GM19239 (cell line): Measurements from ENCODE around the gene KRT84.

ENCODE experiments used
- DNase-seq: peaks from one replicate; pipeline ENCODE4 v3.0.0; 2011; ENCODE audit warnings: low spot score; ENCODE audit not compliant: insufficient read length
- FAIRE-seq: peaks from 2 replicates; lab custom pipeline; 2011; peaks lifted over from hg19 to GRCh38; lab: Jason Lieb, UNC

Gene KRT84

DNA sequence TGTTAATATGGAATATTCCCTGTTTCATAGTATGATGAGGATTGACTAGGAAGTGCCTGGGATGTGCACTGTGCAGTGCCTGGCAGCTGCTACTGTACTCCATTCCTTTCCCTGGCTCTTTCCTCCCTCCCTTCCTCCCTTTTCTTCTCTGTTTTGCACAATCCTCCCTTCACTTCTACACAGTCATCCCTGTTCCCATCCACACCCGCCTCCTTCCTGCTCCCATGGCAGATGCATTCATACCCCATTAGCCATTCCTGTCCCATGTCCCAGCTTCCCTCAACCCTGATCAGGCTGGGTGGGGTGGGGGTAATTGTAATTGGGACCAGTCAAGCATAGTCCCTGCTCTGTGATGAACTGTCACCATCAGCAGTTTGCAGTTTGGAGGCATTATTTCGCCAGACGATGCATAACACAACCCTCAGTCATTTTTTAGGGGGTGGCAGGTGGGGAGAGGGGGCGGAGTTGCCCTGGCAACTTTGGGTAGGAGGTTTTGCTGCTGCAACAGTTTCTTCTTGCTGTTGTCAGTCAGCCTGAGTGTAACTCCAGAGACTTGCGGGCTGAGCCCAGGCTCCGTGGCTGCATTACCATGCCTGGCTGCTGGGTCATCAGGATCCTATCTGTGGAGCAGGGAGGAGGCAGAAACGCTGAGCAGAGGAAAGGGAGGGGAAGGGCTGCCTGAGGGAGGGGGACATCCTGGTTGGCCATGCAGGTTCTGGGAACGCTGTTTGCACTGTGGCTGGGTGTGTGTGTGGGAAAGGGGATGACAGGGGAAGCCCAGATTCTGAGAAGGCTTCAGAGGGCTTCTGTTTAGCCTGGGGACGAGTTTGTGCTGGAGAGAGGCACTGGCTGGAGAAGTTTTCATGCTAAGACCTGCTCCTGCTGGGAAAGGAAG lies 4.1 kb upstream of the KRT84 start:
- no peak for DNase-seq
- no peak for FAIRE-seq

DNA sequence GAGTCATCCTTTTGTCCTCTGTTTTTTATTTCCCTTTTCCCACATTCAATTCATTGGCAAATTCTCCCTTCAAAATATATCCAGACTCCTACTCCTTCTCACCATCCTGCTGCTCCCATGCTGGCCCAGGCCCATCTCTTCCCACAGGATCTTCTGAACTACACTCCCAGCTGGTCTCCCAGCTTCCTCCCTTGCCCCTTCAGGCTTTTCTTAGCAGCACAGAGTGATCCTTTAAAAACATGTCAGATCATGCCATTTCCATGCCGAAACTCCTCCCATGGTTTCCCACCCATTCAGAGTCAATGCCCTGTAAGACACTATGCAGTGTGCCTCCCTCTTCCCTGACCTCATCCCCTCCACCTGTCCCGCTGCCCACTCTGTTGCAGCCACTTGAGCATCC lies 2.4 kb upstream of the KRT84 start:
- no peak for DNase-seq
- FAIRE-seq = no peak

DNA sequence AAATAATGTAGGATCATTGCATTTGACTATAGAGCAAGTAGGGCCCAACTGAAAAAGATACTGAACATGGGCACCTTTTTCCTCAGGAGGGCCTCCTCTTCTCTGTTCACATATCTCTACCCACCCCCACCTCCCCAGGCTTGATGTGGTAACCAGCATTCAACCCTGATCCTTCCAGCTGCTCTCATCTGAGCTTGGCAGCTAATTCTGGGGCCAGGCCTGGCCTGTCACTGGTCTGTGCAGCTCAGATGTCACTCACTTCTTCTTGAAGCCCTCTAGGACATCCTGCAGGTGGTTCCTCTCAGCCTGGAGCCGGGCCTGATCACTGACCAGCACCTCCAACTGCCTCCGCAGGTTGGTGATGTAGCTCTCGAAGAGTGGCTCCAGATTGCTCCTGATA lies 2.1 kb downstream of the KRT84 start:
- no peak for DNase-seq
- FAIRE-seq = no peak

DNA sequence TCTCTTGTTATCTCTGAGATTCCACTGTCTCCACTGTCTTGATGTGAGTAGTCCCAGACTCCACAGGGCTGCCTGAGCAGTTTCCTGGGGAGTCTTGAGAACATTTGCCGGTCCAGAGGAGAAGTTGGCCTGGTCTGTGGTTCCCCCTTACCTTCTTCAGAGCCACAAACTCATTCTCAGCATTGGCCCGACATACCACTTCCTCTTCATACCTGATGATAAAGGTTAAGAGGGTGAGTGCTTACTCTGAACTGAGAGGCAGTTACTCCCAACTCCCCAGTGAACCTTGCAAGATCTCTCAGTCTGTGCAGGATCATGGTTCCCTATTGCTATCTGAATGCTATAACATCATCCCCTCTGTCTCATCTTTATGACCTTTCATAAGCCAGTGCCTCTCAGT lies 2.6 kb downstream of the KRT84 start:
- DNase-seq (no peak), FAIRE-seq (no peak)

DNA sequence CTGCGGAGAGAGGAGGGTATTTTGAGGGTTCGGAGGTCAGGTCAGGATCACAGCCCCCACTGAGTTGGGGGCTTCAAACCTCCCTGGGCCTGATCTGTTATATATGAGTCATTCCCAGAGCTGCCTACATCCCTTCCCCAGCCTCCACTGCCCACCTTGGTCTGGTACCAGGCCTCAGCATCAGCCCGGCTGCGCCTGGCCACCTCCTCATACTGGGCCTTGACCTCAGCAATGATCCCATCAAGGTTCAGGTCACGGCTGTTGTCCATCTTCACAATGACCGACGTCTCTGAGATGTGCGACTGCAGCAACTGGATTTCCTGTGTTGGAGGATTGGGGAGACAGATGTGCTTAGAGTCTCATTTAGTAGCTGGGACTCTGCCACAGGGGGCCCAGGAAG lies 4.2 kb downstream of the KRT84 start:
- no peak for FAIRE-seq

DNA sequence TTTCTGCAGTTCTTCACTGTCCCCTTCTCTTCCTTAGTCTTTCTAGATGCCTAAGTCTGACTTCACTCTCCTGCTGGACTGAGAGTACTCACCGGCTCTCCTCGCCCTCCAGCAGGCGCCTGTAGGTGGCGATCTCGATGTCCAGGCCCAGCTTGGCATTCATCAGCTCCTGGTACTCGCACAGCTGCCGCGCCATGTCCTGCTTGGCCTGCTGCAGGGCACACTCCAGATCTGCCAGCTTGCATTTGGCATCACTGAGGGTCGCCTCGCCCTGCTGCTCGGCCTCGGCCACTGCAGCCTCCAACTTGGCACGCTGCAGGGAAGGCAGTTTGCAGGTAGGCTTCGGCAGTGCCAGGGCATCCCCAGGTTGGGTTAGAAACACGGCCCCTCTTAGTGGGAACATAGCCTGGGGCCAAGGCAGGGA lies 5.2 kb downstream of the KRT84 start:
- no peak for FAIRE-seq
- no peak for DNase-seq

More for the DNA sequence above, 4.2 kb downstream of the KRT84 start:
- no peak for DNase-seq

DNA sequence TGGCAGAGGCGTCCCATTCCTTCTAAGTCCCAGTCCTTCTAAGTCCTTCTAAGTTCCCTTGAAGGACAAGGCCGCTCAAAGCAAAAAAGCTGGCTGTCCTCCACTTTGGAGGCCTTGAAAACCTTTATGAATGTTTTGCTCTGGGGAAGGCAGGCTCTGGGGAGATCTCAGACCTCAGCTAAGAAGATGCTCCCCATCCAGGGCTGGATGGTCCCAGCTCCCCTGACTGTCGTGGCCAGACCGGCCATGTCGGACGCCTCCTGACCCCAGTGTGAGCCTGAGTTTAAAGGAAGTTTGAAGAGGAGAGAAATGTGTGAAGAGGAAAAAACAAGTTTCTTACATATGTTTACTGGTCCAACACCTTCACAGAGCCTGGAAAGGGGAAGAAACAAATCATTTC lies 5.9 kb downstream of the KRT84 start:
- no peak for FAIRE-seq
- no peak for DNase-seq

DNA sequence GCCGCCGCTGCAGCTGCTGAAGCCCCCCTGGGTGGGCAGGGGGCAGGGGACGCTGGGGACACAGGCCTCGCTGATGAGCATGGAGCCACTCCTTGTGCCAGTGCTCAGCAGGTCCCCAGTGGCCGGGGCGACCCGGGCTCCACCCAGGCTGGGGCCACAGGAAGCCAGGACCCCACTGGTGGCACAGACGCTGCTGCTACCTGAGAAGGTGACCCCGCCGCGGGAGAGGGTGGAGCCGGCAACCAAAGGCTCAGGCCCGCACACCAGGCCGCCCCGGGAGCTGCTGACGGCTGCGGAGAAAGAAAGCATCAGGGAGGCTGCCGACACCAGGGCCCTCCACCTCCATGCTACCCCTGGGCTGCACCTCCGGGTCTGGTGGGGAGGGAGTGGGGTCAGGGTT lies 7.4 kb downstream of the KRT84 start:
- DNase-seq (no peak), FAIRE-seq (no peak)

DNA sequence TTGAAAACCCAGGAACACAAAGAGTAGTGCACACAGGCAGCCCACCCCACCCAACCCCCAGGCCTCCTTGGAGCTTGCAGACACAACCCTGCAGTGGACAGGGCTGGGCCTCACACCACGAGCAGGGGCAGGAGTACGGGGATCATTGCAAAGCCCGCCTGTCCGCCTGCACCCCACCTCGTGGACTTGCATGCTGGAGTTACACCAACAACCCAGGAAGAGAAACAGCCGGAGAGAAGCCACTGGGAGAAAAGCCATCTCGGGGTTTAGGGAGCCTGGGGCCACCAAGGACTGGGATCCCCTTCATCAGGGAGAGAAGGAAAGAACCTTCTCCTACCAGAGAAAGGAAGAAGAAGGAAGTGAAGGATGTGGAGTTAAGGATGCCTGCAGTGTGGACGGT lies 8.2 kb downstream of the KRT84 start:
- no peak for FAIRE-seq
- no peak for DNase-seq

DNA sequence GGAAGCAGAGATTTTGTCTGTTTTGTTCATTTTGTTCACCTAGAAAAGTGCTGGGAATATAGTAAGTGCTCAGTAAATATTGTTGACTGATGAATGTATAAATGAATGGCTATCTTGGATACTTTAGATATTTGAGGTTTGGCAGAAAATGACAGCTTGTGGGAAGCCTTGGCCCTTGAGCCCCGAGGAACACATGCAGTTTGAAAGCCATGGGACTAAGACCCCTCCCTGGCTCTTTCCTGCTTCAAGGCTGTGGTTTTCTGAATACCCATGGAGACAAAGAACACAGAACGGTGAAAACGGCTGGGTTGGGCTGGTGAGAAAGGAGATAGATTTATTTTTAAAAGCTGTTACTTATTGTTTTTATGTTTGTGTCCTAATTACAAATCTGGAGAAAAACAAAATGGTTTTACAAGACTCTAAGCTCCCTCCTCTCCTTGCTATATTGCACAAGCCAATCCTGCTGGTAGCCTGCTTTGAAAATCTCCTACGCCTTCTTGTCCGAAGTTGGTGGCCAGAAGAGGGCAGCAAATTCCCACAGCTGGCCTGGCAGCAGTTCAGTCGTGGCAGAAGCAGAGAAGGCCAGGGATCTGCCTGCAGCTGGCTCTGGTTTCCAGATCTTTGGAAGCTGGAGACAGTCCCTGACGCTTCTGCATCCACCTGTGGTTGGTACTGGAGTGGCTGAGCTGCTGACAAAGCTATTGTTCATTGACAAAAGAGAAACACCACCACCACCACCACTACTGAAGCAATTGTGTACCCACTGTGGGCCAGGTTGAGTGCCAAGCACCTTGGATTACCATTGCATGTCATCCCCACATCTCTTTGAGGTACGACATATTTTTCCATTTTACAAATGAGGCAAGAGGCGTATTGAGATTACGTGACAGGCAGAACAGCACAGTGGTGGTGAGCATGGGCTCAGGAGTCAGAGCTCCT lies 13.0 kb downstream of the KRT84 start:
- DNase-seq (peak; percentile 72), FAIRE-seq (peak; percentile 60)

DNA sequence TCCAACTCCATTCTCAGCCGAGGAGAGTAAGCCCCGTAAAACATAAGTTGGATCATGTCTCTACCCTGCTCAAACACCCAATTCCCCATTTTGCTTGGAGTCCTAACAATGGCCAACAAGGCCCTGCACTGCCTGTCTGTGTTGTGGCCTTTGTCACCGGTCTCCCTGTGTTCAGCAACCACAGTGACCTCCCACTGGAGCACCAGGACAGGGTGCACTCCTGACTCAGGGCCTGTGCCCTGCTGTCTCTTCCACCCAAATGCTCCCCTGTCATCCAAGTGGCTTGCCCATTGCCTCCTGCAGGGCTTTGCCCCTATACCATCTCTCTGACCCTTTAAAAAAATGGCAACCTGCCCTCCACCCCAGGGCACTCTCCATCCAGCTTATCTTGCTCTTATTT lies 13.7 kb downstream of the KRT84 start:
- no peak for FAIRE-seq
- DNase-seq = no peak

DNA sequence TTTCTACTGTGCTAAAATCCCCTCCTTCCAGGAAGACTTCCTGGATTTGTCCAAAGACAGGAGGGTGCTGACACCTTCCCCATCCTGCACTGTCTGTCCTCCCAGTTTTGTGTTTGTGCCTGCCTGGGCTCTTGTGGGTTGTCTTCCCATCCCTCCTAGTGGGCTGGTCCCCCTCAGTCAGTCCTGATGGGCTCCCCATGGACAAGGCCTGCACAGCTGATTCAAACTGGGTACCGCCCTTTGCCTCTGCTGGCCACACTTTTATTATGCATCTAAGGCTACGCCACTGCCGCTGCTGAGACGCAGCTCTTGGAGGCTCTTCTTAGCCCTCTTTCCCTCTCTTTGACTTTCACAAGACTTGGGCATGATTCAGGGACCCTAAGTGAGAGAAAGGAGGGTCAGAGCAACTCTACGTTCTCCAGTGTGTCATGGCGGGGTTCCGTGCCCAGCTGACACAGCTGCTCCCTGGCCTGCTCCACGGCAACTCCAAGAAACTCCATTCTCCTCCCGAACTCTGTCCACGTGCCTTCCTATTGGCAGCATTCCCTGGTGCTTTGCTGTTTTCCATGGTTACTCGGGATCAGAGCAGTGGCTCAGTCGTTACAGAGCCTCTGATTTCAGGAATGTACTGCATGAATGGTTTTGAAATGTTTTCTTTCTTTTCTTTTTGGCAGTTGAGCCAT lies 14.4 kb downstream of the KRT84 start:
- FAIRE-seq = no peak
- DNase-seq = no peak

DNA sequence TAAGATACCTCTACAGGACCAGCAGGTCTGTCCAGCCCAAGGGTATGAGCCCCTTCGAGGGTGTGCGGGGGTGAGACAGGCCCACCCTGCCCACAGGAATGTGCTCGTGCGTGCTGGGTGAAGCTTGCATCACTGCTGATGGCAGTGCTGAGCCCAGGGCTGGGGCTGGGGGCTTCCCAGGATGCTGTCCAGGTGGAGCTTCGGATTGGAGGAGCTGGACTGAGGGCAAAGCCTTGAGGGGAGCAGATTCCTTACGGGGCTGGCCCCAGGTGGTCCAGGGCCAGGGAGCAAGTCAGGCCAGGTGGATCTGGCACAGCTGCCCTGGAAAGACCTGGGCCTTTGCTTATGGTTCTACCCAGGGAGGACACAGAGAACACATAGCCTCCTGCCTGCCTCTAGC lies 15.6 kb downstream of the KRT84 start:
- FAIRE-seq = no peak
- no peak for DNase-seq

DNA sequence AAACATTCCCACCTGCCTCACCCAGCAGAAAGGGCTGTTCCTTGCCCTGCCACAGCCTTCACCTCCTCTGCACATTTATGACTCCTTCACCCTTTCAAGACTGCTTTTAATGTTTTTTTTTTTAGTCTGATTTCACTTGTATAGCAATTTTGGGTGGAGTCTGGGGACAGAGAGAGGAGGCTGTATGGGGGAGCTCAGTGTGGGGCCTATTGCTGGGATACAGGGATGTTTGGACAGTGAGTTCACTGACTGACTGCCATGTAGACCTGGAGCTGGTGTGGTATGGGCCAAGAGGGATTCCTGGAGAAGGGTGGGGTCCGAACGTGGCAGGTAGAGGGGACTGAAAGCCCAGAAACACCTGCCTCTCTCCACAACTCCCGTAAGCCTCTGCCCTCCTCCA lies 16.2 kb downstream of the KRT84 start:
- no peak for DNase-seq
- no peak for FAIRE-seq

DNA sequence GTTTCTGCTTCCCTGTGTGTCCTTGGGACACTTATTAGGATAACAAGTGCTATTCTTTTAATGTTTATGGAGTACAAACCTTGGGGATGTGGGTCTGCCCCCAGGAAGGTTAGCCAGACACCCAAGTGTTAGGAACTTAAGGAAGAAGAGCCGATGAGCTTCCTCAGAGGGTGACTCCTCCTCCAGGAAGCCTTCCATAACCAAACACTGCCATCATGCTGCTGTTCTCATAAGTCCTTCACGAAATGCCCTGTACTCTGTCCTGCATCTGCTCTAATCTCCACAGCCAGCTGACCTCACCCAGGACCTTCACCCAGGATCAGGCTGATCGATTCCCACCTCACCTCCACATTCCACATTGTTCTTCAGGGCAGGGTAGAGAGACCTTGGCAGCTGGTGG lies 16.9 kb downstream of the KRT84 start:
- DNase-seq (no peak), FAIRE-seq (no peak)

DNA sequence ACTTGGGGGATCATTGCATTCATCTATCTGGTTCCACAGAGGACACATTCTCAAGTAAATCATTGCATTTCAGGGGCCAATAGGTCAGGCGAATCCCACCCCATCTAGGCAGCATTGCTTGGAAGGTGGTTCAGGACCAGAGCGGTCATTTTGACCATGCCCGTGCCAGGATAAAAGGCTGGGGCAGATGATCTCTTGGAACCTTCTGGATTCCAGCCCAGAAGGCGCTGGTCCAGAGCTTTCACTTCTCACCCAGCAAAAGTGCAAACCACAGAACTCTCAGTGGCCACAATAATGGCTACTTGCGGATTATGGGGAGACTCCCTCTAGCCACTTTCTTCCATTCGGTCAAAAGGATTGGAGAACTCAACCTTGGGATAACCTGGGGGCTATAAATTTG lies 17.6 kb downstream of the KRT84 start:
- DNase-seq (no peak), FAIRE-seq (no peak)

DNA sequence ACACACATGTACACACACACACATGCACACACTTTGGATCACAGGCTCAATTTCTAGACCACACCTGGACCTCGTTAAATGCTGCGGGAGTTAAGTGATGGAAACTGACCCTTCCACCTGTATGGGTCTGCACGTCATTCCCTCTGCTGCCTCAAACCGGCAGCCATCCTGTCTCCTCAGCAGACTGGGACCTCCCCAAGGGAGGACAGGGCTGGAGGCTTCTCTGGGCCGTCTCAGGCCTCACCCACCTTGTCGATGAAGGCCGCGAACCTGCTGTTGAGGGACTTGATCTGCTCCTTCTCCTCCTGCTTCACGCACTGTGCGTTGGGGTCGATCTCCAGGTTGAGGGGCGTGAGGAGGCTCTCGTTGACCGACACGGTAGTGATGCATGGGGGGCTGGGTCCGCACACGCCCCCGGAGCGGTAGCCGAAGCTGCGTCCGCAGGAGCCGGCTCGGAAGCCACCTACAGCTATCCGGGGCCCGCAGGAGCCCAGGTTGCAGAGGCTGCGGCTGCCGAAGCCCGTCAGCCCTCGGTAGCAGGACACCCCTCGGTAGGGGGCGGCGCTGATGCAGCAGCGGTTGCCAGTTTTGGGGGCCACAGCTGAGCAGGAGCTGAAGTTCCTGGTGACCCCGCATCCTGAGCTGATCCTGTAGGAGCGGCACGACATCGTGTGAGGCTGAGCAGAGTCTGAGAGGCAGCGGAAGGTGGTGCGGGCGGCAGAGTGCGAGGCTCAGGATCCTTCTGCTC lies 18.5 kb downstream of the KRT84 start, which contains the start of gene KRT85:
Gene KRT85, minus strand, starts transcription at position 744 of the 748 bp plus-strand sequence. Its CDS starts 76 bp downstream, at position 668.
- FAIRE-seq (no peak), DNase-seq (no peak)

DNA sequence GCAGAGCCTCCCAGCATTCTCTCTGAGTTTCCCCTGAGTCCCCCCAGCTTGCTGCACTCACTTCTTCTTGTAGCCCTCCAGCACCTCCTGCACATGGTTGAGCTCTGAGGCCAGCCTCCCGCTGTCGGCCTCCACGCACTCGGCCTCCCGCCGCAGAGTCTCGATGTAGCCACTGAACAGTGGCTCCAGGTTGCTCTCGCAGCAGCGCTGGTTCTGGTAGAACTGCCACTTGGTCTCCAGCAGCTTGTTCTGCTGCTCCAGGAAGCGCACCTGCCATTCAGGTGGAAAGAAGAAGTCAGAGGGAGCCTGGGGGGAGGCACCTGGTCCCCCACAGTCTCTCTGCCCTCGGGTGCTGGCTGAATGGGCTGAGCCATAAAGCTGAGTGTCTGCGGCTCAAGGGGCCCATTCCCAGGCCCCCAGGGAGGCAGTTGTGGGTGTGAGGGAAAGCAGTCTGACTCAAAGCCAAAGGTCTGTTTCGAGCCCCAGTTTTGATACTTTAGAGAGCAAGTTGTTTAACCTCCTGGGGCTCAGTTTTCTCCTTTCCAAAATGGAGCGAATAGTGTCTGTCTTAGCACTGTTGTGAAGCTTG lies 20.5 kb downstream of the KRT84 start:
- no peak for DNase-seq
- FAIRE-seq = no peak

DNA sequence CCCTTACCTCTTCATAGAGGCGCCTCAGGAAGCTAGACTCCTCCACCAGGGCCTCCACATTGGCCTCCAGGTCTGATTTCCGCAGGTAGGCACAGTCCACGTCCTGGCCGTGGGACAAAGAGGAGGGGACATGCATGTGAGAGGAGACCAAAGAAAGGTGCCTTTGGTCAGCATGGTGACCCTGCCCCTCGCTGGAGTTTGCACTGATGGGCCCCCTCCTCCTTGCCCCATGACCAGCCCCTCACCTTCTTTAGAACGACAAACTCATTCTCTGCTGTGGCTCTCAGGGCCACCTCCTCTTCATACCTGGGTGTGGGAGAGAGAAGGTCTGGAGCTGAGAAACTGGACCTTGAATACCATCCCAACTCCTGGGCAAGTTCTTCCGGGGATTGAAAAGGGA lies 21.4 kb downstream of the KRT84 start:
- DNase-seq (no peak), FAIRE-seq (no peak)
